Measurements from ENCODE around the gene TRIM26. TPM values are rescaled to one million over a fixed set of nuclear protein-coding genes. Genes with fewer than 3 reads are reported as not detected.

Gene TRIM26
- total and polyA plus RNA-seq, 2 of the 13 experiments (the other 11 are each of a cell fraction or from before 2014, with no cell fraction given), result 27.1 to 38.7 TPM

DNA sequence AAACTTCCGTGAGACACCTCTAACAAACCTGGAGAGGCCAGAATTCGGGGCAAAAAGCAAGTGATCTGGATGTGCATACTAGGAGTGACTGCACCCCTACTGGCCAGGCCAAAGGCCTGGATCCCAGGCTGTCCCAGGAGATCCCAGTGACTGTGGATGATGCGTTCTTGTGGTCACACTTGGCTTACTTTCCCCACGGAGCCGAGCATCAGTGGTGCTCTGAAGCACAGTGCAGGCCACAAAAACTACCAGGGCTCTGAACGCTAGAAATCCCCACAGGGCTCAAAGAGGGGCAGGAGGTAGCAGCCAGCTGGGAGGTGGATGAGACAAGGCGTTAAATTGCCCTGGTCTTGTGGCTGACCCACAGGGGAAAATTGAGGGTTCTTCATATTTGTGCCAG lies 7.1 kb downstream of the TRIM26 start (continued):
- TF ChIP-seq KDM5B (CRISPR knock-in tag; IDR thresholded peaks at IDR 0.05; ENCODE audit: borderline replicate concordance), result 0 out of 2 replicates have a peak, but pooled peaks have one; percentile 7
- TF ChIP-seq, protein P1, sequence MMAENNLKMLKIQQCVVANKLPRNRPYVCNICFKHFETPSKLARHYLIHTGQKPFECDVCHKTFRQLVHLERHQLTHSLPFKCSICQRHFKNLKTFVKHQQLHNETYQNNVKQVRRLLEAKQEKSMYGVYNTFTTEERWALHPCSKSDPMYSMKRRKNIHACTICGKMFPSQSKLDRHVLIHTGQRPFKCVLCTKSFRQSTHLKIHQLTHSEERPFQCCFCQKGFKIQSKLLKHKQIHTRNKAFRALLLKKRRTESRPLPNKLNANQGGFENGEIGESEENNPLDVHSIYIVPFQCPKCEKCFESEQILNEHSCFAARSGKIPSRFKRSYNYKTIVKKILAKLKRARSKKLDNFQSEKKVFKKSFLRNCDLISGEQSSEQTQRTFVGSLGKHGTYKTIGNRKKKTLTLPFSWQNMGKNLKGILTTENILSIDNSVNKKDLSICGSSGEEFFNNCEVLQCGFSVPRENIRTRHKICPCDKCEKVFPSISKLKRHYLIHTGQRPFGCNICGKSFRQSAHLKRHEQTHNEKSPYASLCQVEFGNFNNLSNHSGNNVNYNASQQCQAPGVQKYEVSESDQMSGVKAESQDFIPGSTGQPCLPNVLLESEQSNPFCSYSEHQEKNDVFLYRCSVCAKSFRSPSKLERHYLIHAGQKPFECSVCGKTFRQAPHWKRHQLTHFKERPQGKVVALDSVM (CRISPR knock-in tag; IDR thresholded peaks at IDR 0.05), result 0 out of 2 replicates have a peak, but pooled peaks have one; percentile 2

DNA sequence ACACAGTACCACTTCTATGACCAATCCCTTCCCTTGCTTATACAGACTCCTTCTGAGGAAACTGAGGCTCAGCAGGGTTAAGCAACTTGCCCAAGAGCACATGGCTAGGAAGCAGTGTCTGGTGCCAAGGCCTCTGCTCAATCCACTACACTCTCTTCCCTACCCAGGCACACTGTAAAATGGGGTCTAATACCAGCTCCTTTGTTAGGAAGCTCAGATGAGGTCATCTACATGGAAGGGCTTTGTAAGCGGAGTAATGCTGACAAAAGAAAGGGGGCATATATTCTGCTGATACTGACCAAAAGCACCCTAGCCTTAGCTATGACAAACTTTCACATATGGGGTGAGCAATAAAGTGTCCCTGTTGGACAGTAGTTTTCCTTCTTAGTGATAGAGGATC lies 9.1 kb downstream of the TRIM26 start:
- no peaks in the 10 kb centered on the region for H4K20me1 ChIP-seq (ENCODE audit: insufficient read depth, low read length)
- H3K36me3 ChIP-seq (replicated peaks in 1 of 2; ENCODE audit: control insufficient read depth in 1 of 2, insufficient read depth in 2 of 2, low read length in 2 of 2), result peaks cover 11 to 28% of the 10 kb centered on the region in 2 experiments
- H3K9ac ChIP-seq (ENCODE audit: insufficient read depth, low read depth, low read length), result no peak overlapping the region
- no peak for DNase-seq (ENCODE audit: low spot score)
- FAIRE-seq, result no peak
- H3K27ac ChIP-seq (ENCODE audit: extremely low read length, insufficient read depth, low read length), result no peak overlapping the region
- ChIA-PET CTCF (ENCODE audit: low intra/inter-chr PET ratio, low total read pairs) (no interaction called here), POLR2A (interaction anchor here (0.5 to 0.7 kb wide), 2 partner anchors 9 to 13 kb away, joined by 3 to 4 read pairs; partner anchors contain the start of gene TRIM26)
- no peak overlapping the region for H2AFZ ChIP-seq (ENCODE audit: low read length)
- TF ChIP-seq ZNF292 (CRISPR knock-in tag; IDR thresholded peaks at IDR 0.05; ENCODE audit: borderline replicate concordance, low read depth), result no peak
- peak in 1 of 2 experiments; percentile 15; a peak in 1 of 4 replicates for TF ChIP-seq MAFK (conservative IDR thresholded peaks at IDR 0.05 in 1 of 2, IDR thresholded peaks at IDR 0.05 in 1 of 2; ENCODE audit: low read length in 2 of 2)
- no peak for TF ChIP-seq KDM1A (CRISPR knock-in tag; IDR thresholded peaks at IDR 0.05)
- TF ChIP-seq, protein P2, sequence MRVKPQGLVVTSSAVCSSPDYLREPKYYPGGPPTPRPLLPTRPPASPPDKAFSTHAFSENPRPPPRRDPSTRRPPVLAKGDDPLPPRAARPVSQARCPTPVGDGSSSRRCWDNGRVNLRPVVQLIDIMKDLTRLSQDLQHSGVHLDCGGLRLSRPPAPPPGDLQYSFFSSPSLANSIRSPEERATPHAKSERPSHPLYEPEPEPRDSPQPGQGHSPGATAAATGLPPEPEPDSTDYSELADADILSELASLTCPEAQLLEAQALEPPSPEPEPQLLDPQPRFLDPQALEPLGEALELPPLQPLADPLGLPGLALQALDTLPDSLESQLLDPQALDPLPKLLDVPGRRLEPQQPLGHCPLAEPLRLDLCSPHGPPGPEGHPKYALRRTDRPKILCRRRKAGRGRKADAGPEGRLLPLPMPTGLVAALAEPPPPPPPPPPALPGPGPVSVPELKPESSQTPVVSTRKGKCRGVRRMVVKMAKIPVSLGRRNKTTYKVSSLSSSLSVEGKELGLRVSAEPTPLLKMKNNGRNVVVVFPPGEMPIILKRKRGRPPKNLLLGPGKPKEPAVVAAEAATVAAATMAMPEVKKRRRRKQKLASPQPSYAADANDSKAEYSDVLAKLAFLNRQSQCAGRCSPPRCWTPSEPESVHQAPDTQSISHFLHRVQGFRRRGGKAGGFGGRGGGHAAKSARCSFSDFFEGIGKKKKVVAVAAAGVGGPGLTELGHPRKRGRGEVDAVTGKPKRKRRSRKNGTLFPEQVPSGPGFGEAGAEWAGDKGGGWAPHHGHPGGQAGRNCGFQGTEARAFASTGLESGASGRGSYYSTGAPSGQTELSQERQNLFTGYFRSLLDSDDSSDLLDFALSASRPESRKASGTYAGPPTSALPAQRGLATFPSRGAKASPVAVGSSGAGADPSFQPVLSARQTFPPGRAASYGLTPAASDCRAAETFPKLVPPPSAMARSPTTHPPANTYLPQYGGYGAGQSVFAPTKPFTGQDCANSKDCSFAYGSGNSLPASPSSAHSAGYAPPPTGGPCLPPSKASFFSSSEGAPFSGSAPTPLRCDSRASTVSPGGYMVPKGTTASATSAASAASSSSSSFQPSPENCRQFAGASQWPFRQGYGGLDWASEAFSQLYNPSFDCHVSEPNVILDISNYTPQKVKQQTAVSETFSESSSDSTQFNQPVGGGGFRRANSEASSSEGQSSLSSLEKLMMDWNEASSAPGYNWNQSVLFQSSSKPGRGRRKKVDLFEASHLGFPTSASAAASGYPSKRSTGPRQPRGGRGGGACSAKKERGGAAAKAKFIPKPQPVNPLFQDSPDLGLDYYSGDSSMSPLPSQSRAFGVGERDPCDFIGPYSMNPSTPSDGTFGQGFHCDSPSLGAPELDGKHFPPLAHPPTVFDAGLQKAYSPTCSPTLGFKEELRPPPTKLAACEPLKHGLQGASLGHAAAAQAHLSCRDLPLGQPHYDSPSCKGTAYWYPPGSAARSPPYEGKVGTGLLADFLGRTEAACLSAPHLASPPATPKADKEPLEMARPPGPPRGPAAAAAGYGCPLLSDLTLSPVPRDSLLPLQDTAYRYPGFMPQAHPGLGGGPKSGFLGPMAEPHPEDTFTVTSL (CRISPR knock-in tag; IDR thresholded peaks at IDR 0.05; ENCODE audit: borderline replicate concordance), result no peak
- TF ChIP-seq, protein P3, sequence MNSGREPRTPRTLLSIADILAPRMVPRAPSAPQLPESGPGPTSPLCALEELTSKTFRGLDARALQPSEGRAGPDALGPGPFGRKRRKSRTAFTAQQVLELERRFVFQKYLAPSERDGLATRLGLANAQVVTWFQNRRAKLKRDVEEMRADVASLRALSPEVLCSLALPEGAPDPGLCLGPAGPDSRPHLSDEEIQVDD (CRISPR knock-in tag; IDR thresholded peaks at IDR 0.05; ENCODE audit: borderline replicate concordance), result no peak
- no peaks in the 10 kb centered on the region for H3K9me3 ChIP-seq (ENCODE audit: low read length)
- H3K4me3 ChIP-seq (replicated peaks in 1 of 3; ENCODE audit: insufficient read depth in 1 of 3, low read depth in 2 of 3, low read length in 3 of 3), result no peak overlapping the region
- H3K79me2 ChIP-seq (ENCODE audit: insufficient read depth, low read length), result peaks cover 67% of the 10 kb centered on the region
- 100% methylated on average over 1 of the region's 1 CpG for WGBS (ENCODE audit: low lambda C conversion rate)
- ATAC-seq, result no peak
- in situ Hi-C loops (cut with HindIII; ENCODE audit: extremely low pct_ligation_motif_present, low pct_unique_long_range_greater_than_20kb), result no loop called here
- intact Hi-C loops (cut with micrococcal nuclease; ENCODE audit: unreplicated experiment), result no loop called here
- no peaks in the 10 kb centered on the region for H3K27me3 ChIP-seq (ENCODE audit: control insufficient read depth in 1 of 2, insufficient read depth in 2 of 2, low read length in 2 of 2)
- H3K4me2 ChIP-seq (ENCODE audit: low read depth, low read length), result no peak overlapping the region
- BruUV-seq (replicated peaks), result no TSS peak
- H3K4me1 ChIP-seq (ENCODE audit: insufficient read depth, low read length), result peaks cover 77% of the 10 kb centered on the region
